Smooth muscle cell (in vitro differentiated cells): ENCODE results near the gene LRRC75B. TPM values are rescaled to one million over a fixed set of nuclear protein-coding genes. Genes with fewer than 3 reads are reported as not detected.

Experiments used
- DNase-seq: peaks from one replicate; lab custom pipeline; 2025; ENCODE audit not compliant: unreplicated experiment; lab: John Stamatoyannopoulos, UW
- H2AFZ ChIP-seq: fragments of 200-600 bp; sonication (generic); 2 replicates; pipeline ENCODE4 v1.6.0; 2016; ENCODE audit warnings: antibody characterized with exemption, low read depth, mild to moderate bottlenecking
- H3F3A ChIP-seq: fragments of 200-600 bp; sonication (generic); 2 replicates; pipeline ENCODE4 v1.6.0; 2017; ENCODE audit warnings: antibody characterized with exemption, low read depth
- H3K27ac ChIP-seq: fragments of 200-600 bp; sonication (generic); 2 replicates; pipeline ENCODE4 v1.5.1; 2016; ENCODE audit warnings: low read depth, mild to moderate bottlenecking
- H3K27me3 ChIP-seq: fragments of 200-600 bp; sonication (generic); 2 replicates; pipeline ENCODE4 v1.6.1; 2016; ENCODE audit warnings: low read depth, mild to moderate bottlenecking
- H3K36me3 ChIP-seq: fragments of 200-600 bp; sonication (generic); 2 replicates; pipeline ENCODE4 v1.5.1; 2016; ENCODE audit warnings: low read depth
- H3K4me1 ChIP-seq: fragments of 200-600 bp; sonication (generic); 2 replicates; pipeline ENCODE4 v1.5.1; 2016; ENCODE audit warnings: low read depth
- H3K4me2 ChIP-seq: fragments of 200-600 bp; sonication (generic); 2 replicates; pipeline ENCODE4 v1.6.0; 2016; ENCODE audit warnings: mild to moderate bottlenecking
- H3K4me3 ChIP-seq: fragments of 200-600 bp; sonication (generic); 2 replicates; pipeline ENCODE4 v1.5.1; 2016; ENCODE audit warnings: mild to moderate bottlenecking
- H3K79me2 ChIP-seq: fragments of 200-600 bp; sonication (generic); 2 replicates; pipeline ENCODE4 v1.6.0; 2016; ENCODE audit warnings: low read depth, mild to moderate bottlenecking
- H3K9ac ChIP-seq: fragments of 200-600 bp; sonication (generic); 2 replicates; pipeline ENCODE4 v1.6.0; 2016; ENCODE audit warnings: low read depth
- H3K9me3 ChIP-seq: fragments of 200-600 bp; sonication (generic); replicated peaks from 2 replicates; pipeline ENCODE4 v1.5.1; 2016; ENCODE audit warnings: low read depth
- H4K20me1 ChIP-seq: fragments of 200-600 bp; sonication (generic); 2 replicates; pipeline ENCODE4 v1.6.0; 2016; ENCODE audit warnings: low read depth
- whole genome bisulfite sequencing: methylation state at CpG from one replicate; pipeline ENCODE4 v1.1.7; 2016; ENCODE audit warnings: low lambda C conversion rate; 5-methylcytosine and 5-hydroxymethylcytosine counted together
- polyA plus RNA-seq: library from polyadenylated mRNA; unstranded; fragments of >200 nt; fragmentation: Nextera tagmentation; extraction: Ambion mirVana; gene quantifications from 2 replicates; pipeline ENCODE4 v1.2.1, GENCODE V29; 2016
- total RNA-seq: library from RNA; depleted of rRNA; stranded (reverse); fragments of >200 nt; gene quantifications from 2 replicates; pipeline ENCODE4 v1.2.3, GENCODE V29; 2014
- TF ChIP-seq, protein P1 (sequence below): fragments of 200-600 bp; sonication (generic); IDR thresholded peaks from 2 replicates; pipeline ENCODE4 v1.5.1; 2017; ENCODE audit warnings: borderline replicate concordance, mild to moderate bottlenecking, antibody characterized with exemption; ENCODE audit not compliant: insufficient read depth, poor library complexity, severe bottlenecking

Gene LRRC75B
- total and polyA plus RNA-seq, 2 experiments from 2014 or later, result 14.1 to 33.5 TPM

DNA sequence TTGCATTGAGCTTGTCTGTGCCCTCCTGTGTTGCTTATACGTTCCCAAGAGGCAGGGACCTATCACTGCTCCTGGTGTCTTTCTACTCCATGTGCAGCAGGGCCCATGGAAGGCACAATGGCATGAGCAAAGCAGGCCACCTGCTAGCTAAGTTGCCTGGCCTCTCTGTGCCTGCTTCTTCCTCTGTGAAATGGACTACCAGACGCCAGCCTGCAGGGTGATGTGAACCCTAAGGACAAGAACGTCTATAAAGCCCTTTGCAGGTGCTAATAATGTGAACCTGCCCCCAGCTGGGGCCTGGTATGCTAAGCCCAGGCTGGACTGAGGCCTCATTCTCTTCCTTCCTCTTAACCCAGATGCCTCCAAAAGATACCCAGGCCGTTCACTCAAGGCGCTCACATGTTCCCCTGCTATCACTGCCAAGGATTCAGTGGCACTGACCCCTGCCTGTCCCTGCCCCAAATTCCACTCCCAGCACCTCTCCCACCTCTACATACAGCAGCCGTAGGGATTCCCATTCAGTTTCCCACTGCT lies 41.9 kb downstream of the LRRC75B start:
- H3K36me3 ChIP-seq, result no peaks in the 10 kb centered on the region
- TF ChIP-seq, protein P1, sequence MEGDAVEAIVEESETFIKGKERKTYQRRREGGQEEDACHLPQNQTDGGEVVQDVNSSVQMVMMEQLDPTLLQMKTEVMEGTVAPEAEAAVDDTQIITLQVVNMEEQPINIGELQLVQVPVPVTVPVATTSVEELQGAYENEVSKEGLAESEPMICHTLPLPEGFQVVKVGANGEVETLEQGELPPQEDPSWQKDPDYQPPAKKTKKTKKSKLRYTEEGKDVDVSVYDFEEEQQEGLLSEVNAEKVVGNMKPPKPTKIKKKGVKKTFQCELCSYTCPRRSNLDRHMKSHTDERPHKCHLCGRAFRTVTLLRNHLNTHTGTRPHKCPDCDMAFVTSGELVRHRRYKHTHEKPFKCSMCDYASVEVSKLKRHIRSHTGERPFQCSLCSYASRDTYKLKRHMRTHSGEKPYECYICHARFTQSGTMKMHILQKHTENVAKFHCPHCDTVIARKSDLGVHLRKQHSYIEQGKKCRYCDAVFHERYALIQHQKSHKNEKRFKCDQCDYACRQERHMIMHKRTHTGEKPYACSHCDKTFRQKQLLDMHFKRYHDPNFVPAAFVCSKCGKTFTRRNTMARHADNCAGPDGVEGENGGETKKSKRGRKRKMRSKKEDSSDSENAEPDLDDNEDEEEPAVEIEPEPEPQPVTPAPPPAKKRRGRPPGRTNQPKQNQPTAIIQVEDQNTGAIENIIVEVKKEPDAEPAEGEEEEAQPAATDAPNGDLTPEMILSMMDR, result no peak
- H3K27ac ChIP-seq, result no peak overlapping the region
- peaks cover 55% of the 10 kb centered on the region for H3K79me2 ChIP-seq
- H2AFZ ChIP-seq, result no peak overlapping the region
- no peaks in the 10 kb centered on the region for H3F3A ChIP-seq
- 91% methylated on average over 6 of the region's 6 CpGs for WGBS
- no peaks in the 10 kb centered on the region for H3K9me3 ChIP-seq
- no peaks in the 10 kb centered on the region for H3K27me3 ChIP-seq
- H3K4me1 ChIP-seq, result peaks cover 7% of the 10 kb centered on the region
- no peak overlapping the region for H3K4me2 ChIP-seq
- peaks cover 61% of the 10 kb centered on the region for H4K20me1 ChIP-seq
- no peak overlapping the region for H3K9ac ChIP-seq
- no peak for DNase-seq
- no peak overlapping the region for H3K4me3 ChIP-seq

- peaks cover 61% of the 10 kb centered on the region for H4K20me1 ChIP-seq
- H3K27me3 ChIP-seq, result no peaks in the 10 kb centered on the region
- no peaks in the 10 kb centered on the region for H3F3A ChIP-seq
- H3K4me1 ChIP-seq, result peaks cover 7% of the 10 kb centered on the region
- no peak overlapping the region for H2AFZ ChIP-seq
- H3K79me2 ChIP-seq, result peaks cover 54% of the 10 kb centered on the region
- TF ChIP-seq, protein P1, result no peak
- WGBS, result 93% methylated on average over 8 of the region's 8 CpGs
- H3K36me3 ChIP-seq, result no peaks in the 10 kb centered on the region
- DNase-seq, result no peak
- H3K4me3 ChIP-seq, result no peak overlapping the region
- no peak overlapping the region for H3K27ac ChIP-seq
- H3K9ac ChIP-seq, result no peak overlapping the region
- H3K4me2 ChIP-seq, result no peak overlapping the region
- no peaks in the 10 kb centered on the region for H3K9me3 ChIP-seq
Observed at GRCh38 chr22:24550028-24550901, 42.6 kb downstream of the LRRC75B start.

GRCh38 chr22:24548812-24549211 lies 44.1 kb downstream of the LRRC75B start:
- Histone ChIP-seq H3K27ac (no peak overlapping the region), H3K27me3 (no peaks in the 10 kb centered on the region), H3K4me3 (no peak overlapping the region), H3K4me1 (peaks cover 3% of the 10 kb centered on the region), H3F3A (no peaks in the 10 kb centered on the region), H3K4me2 (no peak overlapping the region), H2AFZ (no peak overlapping the region), H3K9me3 (no peaks in the 10 kb centered on the region), H3K79me2 (peaks cover 49% of the 10 kb centered on the region), H3K9ac (no peak overlapping the region), H3K36me3 (no peaks in the 10 kb centered on the region), H4K20me1 (peaks cover 57% of the 10 kb centered on the region)
- TF ChIP-seq, protein P1, result no peak
- 93% methylated on average over 4 of the region's 4 CpGs for WGBS
- DNase-seq, result no peak
